Body of pancreas (tissue), 4 donors: ENCODE results near the gene ST6GALNAC3.

Experiments
- POLR2A ChIP-seq, 3 donors: fragments of 450-650 bp; IDR thresholded peaks; one replicate each; pipeline ENCODE4 v1.6.1; 2016; ENCODE audit warnings: antibody characterized with exemption in 3 of 3, mild to moderate bottlenecking in 2 of 3
- TF ChIP-seq, protein P1 (sequence below), 7 experiments: fragments of 450-650 bp in 4 of 7; fragments of 200-600 bp in 3 of 7; sonication (generic) in 3 of 7; IDR thresholded peaks; one replicate each; pipeline ENCODE4 v1.5.1; 2016 to 2019; ENCODE audit warnings: antibody characterized with exemption in 7 of 7

DNA sequence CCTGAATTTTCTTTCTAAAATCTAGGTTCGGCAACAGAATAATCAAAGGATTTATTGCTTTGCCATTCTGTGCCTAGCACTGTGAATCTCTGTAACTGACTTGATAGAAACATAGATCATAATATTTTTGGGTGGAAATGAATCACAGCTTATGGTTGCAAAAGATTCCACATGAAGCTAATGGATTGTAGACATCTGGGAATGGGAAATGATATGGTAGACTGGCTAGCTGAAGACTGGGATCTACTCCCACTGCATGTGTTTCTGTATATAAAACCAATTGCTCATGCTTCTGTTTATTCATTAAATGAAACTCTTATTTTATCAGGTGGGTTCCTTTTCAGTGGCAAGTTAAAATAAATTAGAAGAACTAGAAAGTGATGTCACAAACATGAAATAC lies 395.6 kb downstream of the ST6GALNAC3 start:
- TF ChIP-seq, protein P1, sequence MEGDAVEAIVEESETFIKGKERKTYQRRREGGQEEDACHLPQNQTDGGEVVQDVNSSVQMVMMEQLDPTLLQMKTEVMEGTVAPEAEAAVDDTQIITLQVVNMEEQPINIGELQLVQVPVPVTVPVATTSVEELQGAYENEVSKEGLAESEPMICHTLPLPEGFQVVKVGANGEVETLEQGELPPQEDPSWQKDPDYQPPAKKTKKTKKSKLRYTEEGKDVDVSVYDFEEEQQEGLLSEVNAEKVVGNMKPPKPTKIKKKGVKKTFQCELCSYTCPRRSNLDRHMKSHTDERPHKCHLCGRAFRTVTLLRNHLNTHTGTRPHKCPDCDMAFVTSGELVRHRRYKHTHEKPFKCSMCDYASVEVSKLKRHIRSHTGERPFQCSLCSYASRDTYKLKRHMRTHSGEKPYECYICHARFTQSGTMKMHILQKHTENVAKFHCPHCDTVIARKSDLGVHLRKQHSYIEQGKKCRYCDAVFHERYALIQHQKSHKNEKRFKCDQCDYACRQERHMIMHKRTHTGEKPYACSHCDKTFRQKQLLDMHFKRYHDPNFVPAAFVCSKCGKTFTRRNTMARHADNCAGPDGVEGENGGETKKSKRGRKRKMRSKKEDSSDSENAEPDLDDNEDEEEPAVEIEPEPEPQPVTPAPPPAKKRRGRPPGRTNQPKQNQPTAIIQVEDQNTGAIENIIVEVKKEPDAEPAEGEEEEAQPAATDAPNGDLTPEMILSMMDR (IDR thresholded peaks at IDR 0.05), result no peak
- TF ChIP-seq POLR2A (IDR thresholded peaks at IDR 0.05), result no peak
